Mesodermal cell (in vitro differentiated cells): ENCODE data around the gene WNT7A.
"Not testable (repeated sequence)": the region's sequence is repeated elsewhere in the genome, so short reads cannot be mapped to it uniquely, and the experiment has no call there.

ENCODE experiments used
- H3K27ac ChIP-seq: 2 replicates; pipeline ENCODE4 v1.7.0; 2013; ENCODE audit warnings: mild to moderate bottlenecking, low read depth, low read length, moderate library complexity; ENCODE audit not compliant: severe bottlenecking
- H3K36me3 ChIP-seq: 2 replicates; pipeline ENCODE4 v1.7.1; 2013; ENCODE audit warnings: mild to moderate bottlenecking, low read length, moderate library complexity; ENCODE audit not compliant: control insufficient read depth, insufficient read depth
- H3K4me1 ChIP-seq: one replicate; pipeline ENCODE4 v1.7.1; 2013; ENCODE audit warnings: mild to moderate bottlenecking, low read length; ENCODE audit not compliant: insufficient read depth, control insufficient read depth, poor library complexity, severe bottlenecking
- H3K4me3 ChIP-seq: 2 replicates; pipeline ENCODE4 v1.7.0; 2013; ENCODE audit warnings: low read length, control low read depth, mild to moderate bottlenecking; ENCODE audit not compliant: insufficient read depth, poor library complexity, severe bottlenecking; ENCODE audit errors: extremely low read depth
- H3K9me3 ChIP-seq: 2 replicates; pipeline ENCODE4 v1.7.1; 2013; ENCODE audit warnings: mild to moderate bottlenecking, low read length, moderate library complexity; ENCODE audit not compliant: control insufficient read depth
- WGBS, 2 experiments: methylation state at CpG; one replicate each; pipeline ENCODE4 v1.1.5; 2013; ENCODE audit warnings: missing lambda C conversion rate in 2 of 2; ENCODE audit not compliant: insufficient coverage in 2 of 2; 5-methylcytosine and 5-hydroxymethylcytosine counted together

The WNT7A gene

GRCh38 chr3:13863382-13863952 lies 16.4 kb downstream of the WNT7A start:
- Histone ChIP-seq H3K4me1 (no peaks in the 10 kb centered on the region), H3K4me3 (no peak overlapping the region), H3K36me3 (no peaks in the 10 kb centered on the region), H3K9me3 (no peaks in the 10 kb centered on the region), H3K27ac (no peak overlapping the region)
- 77 to 80% methylated on average over 4 to 5 of the region's 6 CpGs for WGBS, 2 experiments

- Histone ChIP-seq H3K9me3 (no peaks in the 10 kb centered on the region), H3K36me3 (no peaks in the 10 kb centered on the region), H3K4me3 (no peak overlapping the region), H3K27ac (no peak overlapping the region), H3K4me1 (no peaks in the 10 kb centered on the region)
- WGBS, 2 experiments: 90 to 96% methylated on average over 2 of the region's 6 CpGs
These were observed 18.4 kb downstream of the WNT7A start for GRCh38 chr3:13861461-13861860.

GRCh38 chr3:13860001-13860400 lies 19.9 kb downstream of the WNT7A start:
- Histone ChIP-seq H3K9me3 (no peaks in the 10 kb centered on the region), H3K27ac (no peak overlapping the region), H3K4me1 (no peaks in the 10 kb centered on the region), H3K36me3 (no peaks in the 10 kb centered on the region), H3K4me3 (no peak overlapping the region)
- WGBS, 2 experiments: no CpG with 5 or more reads among the region's 1 CpG

DNA sequence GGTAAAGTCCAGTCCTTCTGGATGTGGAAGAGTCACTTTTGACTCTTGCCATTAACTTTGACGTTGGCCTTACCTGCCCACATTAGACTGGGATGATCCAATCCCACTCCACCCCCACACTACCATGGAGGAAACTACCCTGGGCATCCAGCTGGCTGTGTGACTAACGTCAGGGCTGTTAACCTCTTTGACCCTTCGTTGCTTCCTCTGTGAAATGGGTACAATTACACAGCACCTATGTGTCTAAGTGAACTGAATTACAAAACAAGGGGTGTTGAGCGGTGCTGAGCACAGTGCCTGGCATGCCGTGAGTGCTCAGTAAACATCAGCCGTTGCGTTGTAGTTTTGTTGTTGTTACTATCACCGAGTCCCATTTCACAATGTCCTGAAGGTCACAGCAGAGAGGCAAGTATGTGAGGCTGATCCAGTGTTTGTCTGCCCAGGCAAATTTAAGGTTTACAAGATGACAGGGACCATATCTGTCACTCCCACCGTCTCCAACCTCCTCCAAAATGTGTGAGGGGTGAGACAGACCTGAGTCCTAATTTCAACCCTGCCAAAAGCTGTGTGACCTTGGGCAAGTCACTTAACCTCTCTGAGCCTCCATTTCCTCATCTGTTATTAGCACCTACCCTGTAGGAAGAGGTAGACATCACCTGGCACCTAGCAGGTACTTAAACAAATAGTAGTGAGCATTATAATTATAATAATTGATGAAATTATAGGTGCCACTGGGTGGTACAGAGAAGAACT lies 20.9 kb downstream of the WNT7A start:
- Histone ChIP-seq H3K27ac (no peak overlapping the region), H3K9me3 (no peaks in the 10 kb centered on the region), H3K4me3 (no peak overlapping the region), H3K4me1 (no peaks in the 10 kb centered on the region), H3K36me3 (no peaks in the 10 kb centered on the region)
- 86 to 88% methylated on average over 7 to 8 of the region's 9 CpGs for WGBS, 2 experiments

DNA sequence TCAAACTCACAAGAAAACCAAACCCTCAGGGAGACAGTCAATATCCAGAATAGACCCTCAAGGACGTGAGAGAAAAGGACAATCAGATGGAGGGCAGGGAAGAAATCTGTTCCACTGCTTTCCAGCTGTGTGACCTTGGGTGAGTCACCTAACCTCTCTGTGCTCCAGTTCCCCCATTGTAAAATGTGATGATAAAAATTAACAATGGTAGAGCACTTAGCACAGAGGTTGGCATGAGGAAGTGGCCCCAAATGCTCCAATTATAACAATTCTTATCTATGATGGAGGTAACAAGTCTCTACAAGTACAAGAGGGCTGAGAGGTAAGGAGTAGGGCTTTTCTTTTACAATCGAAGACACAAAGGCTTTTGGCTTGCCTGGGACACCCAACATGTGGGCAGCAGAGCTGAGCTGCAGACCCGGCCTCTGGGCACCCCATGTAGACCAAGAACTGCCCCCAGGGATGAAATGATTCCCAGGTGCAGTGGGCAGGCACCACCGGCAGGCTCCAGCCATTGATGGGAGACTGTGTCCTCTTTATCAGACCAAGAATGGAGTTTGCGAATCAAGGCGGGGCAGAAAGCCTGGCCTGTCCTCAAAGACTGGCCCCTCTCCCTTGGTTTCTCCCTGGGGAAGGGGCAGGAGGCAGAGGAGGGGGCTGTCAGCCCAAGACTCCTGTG lies 22.0 kb downstream of the WNT7A start:
- Histone ChIP-seq H3K27ac (no peak overlapping the region), H3K9me3 (no peaks in the 10 kb centered on the region), H3K4me3 (no peak overlapping the region), H3K36me3 (no peaks in the 10 kb centered on the region), H3K4me1 (peaks cover 9% of the 10 kb centered on the region)
- 71 to 93% methylated on average over 5 to 6 of the region's 6 CpGs for WGBS, 2 experiments

- H3K27ac ChIP-seq, H3K36me3 ChIP-seq: not testable (repeated sequence)
- 90 to 91% methylated on average over 1 of the region's 1 CpG for WGBS, 2 experiments
These were observed 23.2 kb downstream of the WNT7A start for GRCh38 chr3:13856628-13857027.

GRCh38 chr3:13856006-13856405 lies 23.9 kb downstream of the WNT7A start:
- no peak overlapping the region for H3K4me3 ChIP-seq
- H3K4me1 ChIP-seq: peaks cover 21% of the 10 kb centered on the region
- WGBS, 2 experiments: 92 to 93% methylated on average over 5 to 6 of the region's 7 CpGs
- H3K27ac ChIP-seq: no peak overlapping the region
- no peaks in the 10 kb centered on the region for H3K36me3 ChIP-seq
- H3K9me3 ChIP-seq: no peaks in the 10 kb centered on the region

More at GRCh38 chr3:13856628-13857027, 23.2 kb downstream of the WNT7A start:
- peaks cover 18% of the 10 kb centered on the region for H3K4me1 ChIP-seq
- not testable (repeated sequence) for H3K9me3 ChIP-seq, H3K4me3 ChIP-seq

DNA sequence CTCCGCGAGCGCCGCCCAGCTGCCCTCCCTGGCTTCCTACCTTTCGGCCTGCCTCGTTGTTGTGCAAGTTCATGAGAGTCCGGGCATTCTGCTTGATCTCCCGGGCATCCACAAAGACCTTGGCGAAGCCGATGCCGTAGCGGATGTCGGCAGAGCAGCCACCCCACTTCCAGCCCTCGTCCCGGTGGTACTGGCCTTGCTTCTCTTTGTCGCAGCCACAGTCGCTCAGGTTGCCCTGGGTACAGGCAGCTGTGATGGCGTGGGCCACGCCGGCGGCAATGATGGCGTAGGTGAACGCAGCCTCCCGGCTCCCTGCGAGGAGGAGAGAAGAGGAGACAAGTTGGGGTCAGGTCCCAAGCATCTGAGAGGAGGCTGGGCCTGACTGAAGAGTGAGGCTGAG lies 25.4 kb downstream of the WNT7A start:
- 89 to 95% methylated on average over 24 to 25 of the region's 25 CpGs for WGBS, 2 experiments
- Histone ChIP-seq H3K4me1 (peaks cover 35% of the 10 kb centered on the region), H3K36me3 (no peaks in the 10 kb centered on the region), H3K9me3 (no peaks in the 10 kb centered on the region), H3K4me3 (no peak overlapping the region), H3K27ac (no peak overlapping the region)

DNA sequence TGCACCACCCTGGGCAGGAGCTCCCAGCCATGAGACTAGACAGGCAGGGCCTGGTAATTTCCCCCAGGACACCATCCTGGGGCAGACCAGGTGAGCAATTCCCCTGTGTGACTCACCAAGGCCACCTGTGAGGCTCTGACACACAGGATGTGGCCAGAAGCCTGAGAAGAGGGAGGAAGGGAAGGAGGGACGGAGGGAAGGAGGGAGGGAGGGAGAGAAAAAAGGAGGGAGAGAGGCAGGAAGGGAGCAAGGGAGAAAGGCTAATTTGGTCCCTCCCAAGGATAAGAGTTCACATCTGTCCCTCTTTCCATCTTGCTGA lies 25.9 kb downstream of the WNT7A start:
- Histone ChIP-seq H3K9me3 (no peaks in the 10 kb centered on the region), H3K36me3 (no peaks in the 10 kb centered on the region), H3K27ac (no peak overlapping the region), H3K4me1 (peaks cover 35% of the 10 kb centered on the region), H3K4me3 (no peak overlapping the region)
- WGBS, 2 experiments: 100% methylated on average over 1 of the region's 1 CpG; no CpG with 5 or more reads in 1 of the 2 experiments

GRCh38 chr3:13853256-13853977 lies 26.5 kb downstream of the WNT7A start:
- no peaks in the 10 kb centered on the region for H3K9me3 ChIP-seq
- no peak overlapping the region for H3K27ac ChIP-seq
- H3K4me1 ChIP-seq: peaks cover 35% of the 10 kb centered on the region
- H3K36me3 ChIP-seq: no peaks in the 10 kb centered on the region
- WGBS, 2 experiments: 85 to 88% methylated on average over 6 to 10 of the region's 11 CpGs
- H3K4me3 ChIP-seq: no peak overlapping the region
